Activated CD8-positive, alpha-beta memory T cell treated with anti-CD3 and anti-CD28 coated beads for 4 hours (primary cell): ENCODE results near the gene PEX3.
"Not testable (repeated sequence)": the region's sequence is repeated elsewhere in the genome, so short reads cannot be mapped to it uniquely, and the experiment has no call there.

Source experiments
- DNase-seq, 2 donors: peaks; one replicate each; pipeline ENCODE4 v3.0.0-alpha.2; 2020; ENCODE audit warnings: low read depth in 2 of 2

Gene PEX3

DNA sequence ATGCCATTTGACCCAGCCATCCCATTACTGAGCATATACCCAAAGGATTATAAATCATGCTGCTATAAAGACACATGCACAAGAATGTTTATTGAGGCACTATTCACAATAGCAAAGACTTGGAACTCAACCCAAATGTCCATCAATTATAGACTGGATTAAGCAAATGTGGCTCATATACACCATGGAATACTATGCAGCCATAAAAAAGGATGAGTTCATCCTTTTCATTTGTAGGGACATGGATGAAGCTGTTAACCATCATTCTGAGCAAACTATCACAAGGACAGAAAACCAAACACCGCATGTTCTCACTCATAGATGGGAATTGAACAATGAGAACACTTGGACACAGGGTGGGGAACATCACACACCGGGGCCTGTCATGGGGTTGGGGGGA lies 2.7 kb upstream of the PEX3 start:
- not testable (repeated sequence) for DNase-seq

DNA sequence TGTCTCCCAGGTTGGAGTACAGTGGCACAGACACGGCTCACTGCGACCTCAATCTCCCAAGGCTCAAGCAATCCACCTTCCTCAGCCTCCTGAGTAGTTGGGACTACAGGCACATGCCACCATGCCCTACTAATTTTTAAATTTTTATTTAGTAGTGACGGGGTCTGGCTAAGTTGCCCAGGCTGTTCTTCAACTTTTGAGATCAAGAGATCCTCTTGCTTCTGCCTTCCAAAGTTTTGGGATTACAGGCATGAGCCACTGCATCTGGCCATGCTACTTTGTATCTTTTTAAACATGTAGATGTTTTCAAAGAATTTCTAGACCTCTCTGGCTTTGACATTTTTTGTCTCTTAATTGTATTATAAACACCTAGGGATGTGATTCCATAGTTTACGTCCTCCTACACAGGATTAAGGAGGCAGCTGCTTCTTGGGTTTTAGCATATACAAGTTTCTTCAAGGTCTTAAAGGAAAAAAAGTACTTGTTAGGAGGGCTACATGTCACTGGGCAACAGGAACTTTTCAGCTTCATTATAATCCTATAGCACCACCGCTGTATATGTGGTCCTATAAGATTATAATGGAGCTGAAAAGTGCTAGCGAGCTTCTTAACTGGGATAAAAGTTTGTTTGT lies 1.4 kb upstream of the PEX3 start:
- no peak for DNase-seq

DNA sequence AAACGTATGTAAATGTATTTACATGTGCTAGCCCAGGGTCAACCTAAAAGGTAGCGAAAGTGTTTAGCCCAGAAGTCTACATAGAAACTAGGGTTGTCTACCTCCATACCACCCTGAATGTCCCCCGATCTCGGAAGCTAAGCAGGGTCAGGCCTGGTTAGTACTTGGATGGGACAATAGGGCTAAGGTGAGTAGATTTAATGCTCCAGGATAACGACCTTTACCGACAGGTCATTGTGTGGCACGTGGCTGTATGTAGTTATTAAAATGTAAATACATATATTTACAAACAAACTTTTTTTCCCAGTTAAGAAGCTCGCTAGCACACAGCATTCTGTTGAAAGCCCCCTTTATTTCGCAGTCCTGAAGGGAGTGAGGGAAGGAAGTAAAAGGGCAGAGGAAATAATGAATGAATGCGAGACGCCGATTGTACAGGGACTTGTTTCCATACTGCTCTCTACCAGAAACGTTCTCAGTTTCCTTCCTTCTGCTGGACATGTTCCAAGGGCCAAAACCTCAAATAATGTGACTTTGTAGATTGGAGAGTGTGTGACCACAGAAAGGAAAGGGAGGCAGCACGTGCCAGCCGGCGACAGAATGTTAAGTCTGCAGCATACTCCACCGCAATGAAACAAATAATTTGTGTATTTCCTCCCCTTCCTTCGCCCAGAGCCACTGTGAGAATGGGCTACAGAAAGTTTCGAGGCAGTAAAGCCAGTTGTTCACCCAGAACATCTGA lies 722 bp upstream of the PEX3 start:
- no peak for DNase-seq

DNA sequence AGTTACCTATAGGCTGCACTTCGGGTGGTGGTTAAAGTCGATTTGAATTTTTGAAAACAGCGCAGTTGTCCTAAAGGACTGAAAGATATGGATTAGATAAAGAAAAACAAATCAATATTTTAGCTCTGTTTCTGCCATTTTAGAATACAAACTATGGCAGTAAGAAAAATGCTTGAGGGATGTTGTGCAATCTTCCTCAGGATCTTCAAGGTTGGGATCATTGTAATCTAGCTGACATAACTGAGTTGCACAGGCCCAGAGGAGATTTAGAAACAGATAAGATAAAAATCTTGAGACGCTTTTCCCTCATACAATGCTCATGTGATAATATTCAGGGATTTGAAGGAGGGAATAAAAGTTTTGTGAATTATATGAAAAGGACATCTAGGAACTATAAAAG lies 926 bp downstream of the PEX3 start:
- DNase-seq, result no peak

DNA sequence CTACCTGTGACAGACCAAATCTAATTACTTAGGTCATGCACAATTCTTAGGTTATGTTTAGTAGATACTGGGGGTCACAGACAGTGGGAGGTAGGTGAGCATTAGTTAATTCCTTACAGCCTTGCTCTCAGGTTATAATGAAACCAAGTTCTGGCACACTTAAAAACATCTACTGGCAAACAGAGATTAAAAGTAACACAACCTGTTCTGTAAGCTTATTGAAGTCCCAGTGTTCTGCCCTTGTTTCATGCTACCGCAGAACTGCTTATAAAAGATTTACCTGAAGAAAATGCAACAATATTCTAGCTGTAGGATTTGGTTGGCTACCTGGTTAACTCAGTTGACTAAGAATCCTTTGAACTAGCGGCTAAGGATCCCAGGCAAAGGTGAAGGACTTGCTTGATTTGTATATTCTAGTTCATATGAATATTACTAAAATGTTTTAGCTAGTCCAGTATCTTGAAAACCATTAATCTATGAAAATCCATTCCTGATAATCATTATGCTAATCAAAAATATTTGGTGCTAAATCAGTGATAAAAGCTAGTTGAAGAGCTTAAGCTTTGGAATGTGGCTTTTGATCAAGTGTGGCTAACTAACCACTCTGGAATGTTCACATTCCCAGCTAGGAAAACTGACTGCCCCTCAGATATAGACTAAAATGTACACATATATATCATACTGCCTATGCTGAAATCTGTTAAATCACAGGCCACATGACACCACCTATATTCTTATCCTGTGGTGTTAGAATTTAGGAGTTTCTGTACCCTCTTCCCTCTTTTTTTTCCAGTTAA lies 7.2 kb downstream of the PEX3 start:
- no peak for DNase-seq

DNA sequence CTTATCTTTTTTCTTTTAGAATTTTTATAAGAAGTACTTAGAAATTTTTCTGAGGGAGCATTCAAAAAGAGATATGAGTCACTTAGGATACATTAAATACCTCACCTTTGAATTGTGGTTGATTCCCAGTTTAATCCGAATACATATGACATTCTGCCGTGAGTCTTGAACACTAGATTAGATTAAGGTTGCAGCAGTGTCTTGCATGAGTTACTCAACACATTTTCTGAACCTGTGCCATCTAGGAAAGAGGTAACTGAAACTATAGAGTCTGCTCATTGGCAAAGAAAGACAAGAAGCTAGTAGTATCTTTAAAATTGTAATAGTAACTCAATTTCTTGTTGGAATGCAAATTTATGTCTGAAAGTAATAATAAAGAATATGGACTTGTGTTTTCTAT lies 14.9 kb downstream of the PEX3 start:
- no peak for DNase-seq

DNA sequence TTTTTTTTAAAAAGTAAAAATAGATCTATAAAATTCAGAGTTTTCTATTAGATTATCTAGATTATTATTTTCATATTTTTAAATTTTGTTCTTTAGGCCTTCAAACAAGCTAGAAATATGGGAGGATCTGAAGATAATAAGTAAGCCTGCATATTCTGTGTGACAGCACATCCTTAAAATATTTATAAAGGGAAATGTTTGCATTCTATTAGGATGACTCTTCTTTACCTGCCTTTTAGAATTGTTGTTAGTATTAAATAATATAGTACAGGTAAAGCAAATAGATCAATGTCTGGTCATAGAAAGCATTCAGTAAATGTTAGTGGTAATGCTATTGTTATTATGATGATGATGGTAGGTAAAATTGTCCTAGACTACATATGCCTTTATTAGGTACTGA lies 17.4 kb downstream of the PEX3 start:
- no peak for DNase-seq

DNA sequence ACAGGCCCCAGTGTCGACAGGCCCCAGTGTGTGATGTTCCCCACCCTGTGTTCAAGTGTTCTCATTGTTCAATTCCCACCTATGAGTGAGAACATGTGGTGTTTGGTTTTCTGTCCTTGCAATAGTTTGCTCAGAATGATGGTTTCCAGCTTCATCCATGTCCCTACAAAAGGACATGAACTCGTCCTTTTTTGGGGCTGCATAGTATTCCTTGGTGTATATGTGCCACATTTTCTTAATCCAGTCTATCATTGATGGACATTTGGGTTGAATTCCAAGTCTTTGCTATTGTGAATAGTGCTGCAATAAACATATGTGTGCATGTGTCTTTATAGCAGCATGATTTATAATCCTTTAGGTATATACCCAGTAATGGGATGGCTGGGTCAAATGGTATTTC lies 18.2 kb downstream of the PEX3 start:
- not testable (repeated sequence) for DNase-seq

DNA sequence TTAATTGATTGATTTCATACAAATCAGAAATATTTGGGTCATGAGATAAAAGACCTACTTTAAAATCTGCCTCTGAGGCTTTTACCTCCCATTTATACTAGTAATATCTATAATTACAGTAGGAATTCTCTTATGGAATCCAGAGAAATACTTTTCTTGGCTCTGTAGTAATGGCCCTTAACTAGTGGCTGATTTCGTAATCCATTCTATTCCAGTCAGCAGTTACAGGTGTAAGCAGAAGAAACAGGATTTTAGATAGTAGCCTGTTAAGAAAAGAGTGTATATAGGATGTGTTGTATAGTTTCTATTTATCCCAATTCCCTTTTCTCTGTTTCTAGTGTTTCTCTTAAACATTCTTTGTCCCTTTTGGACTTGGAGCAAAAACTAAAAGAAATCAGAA lies 21.2 kb downstream of the PEX3 start:
- DNase-seq, result no peak

DNA sequence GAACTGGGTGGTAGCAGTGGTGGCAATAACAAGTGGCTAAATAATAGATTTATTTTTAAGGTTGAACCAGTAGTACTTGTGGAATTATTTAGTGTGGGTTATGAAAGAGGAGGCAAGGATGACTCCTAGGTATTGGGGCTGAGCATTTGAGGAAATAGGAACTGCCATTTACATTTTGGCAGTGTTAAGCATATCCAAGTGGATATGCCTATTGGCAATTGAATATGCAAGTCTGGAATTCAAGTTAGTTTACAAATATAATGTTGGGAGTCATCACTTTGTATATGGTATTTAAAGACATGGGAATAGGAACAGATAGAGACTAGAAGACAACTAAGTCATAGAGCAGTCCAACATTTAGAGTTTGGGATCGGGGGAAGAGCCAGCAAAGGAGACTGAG lies 25.9 kb downstream of the PEX3 start:
- no peak for DNase-seq

DNA sequence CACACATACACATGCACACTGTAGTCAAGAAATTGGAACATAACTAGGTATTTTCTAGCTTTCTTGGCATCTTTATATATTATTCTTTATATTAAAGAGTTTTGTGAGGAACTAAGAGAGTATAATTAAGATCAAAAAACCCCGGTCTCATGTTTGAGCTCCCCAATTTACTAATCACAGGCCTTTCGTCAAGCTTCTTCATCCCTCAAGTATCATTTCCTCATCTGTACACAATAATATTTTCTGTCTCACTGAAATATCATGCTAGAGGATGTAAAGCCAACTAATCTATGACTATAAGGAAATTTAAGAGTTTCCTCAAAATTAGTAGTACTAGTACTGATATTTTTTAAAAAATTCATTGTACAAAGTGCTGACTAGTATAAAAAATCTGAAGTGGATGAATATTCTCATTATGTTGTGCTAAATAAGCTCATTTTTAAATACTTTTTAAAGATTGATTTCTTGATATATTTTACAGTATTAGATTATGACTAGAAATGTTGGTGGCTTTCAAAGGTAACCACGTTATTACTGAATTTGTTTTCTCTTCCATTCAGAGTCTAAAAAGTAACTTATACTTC lies 28.0 kb downstream of the PEX3 start:
- no peak for DNase-seq

DNA sequence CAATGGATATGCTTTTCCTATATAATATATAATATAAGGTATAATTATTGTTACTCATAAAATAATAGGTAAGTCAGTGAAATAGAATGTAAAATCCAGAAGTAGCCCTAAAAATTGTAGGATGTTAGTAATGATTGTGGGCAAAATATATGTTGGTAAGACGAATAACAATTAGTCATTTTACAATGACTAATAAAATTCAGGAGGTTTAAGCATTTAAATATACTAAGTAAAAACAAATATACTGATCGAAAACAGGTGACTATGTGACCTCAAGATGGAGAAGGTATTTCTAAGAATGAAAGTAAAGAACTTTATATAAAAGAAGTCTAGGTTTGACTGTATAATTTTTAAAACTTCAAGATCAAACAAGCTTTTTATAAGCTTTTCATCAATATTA lies 32.0 kb downstream of the PEX3 start:
- DNase-seq, result no peak

DNA sequence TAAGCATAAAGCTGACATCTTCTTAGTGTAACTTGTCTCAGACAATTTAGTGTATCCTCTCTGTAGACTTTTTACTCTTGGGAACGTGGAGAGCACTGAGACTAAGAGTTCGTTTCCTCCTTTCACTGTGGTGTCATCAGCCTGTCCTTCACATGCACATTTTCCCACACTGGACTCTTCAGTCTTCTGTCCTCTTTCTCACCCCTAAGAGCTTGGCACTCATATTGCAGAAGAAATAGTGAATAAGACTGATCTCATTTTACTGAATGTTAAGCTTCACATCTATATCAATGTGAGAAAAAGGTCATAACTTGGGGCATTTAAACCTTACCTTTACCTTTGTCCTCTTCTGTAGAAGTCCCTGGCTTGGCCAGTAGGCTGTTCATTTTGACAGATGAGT lies 35.4 kb downstream of the PEX3 start:
- DNase-seq, result no peak

DNA sequence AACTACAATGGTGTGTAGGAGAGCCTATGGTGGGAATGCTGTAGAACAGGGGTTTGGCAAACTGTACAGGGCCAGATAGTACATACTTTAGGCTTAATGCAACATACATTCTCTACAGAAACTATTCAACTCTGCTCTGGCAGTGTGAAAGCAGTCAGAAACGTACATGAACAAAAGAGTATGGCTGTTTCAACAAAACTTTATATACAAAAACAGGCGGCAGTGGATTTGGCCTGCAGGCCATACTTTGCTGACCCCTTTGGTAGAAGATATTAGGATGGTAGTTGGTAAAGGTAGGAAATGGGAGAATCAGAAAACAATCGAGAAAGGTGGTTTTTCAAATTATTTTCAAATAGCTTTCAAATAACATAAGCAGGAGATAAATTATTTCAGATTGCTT lies 36.1 kb downstream of the PEX3 start:
- DNase-seq, result no peak

DNA sequence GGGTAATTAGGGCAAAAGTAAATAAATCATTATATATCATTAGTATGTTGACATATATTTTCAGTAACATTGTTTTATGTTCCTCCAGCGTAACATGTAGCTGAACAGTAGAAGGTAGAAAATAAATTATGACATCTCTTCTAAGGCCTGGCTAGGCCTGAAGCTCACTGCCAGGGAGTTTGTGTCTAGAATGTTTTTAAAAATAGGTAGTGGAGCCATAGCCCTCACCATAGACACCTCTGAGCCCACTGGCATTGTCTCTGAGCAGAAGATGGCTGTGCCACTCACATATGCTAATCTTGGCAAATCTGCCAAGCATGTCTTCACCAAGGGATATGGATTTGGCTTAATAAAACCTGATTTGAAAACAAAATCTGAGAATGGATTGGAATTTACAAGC lies 39.6 kb downstream of the PEX3 start:
- DNase-seq, result no peak

DNA sequence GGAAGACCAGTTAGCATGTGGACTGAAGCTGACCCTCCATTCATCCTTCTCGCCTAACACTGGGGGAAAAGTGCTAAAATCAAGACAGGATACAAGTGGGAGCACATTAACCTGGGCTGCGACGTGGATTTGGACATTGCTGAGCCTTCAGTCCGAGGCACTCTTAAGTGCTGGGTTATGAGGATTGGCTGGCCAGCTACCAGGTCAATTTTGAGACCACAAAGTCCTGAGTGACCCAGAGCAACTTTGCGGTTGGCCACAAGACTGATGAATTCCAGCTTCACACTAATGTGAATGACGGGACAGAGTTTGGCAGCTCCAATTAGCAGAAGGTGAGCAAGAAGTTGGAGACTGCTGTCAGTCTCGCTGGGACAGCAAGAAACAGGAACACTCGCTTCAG lies 40.2 kb downstream of the PEX3 start:
- no peak for DNase-seq

DNA sequence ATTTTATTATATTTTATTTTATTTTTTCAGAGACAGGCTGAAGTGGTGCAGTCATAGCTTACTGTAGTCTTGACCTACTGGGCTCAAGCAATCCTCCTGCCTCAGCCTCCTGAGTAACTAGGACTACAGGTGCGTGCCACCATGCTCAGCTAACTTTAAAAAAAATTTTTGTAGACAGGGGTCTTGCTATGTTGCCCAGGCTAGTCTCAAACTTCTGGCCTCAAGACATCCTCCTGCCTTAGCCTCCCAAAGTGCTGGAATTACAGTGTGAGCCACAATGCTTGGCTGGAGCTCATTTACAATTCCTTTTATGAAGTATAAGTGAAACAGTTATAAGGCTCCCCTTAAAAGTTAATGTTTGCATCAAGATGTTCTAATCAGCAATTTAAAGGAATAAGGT lies 46.4 kb downstream of the PEX3 start:
- DNase-seq, result no peak

DNA sequence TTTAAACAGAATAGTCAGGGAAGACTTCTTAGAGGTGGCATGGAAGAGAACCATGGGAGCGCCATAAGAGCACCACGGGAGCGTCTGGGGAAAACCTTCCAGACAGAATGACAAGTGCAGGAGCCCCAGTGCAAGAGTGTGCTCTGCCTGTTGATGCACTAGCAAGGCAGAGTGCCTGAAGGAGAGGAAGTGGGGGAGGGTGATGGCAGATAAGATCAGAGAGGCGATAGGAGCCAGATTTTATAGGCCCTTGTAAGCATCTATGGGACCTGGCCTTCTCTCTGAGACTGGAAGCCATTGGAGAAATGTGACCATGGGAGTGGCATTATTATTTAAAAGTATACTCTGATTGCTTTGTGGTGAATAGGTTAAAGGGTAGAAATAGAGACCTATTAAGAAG lies 47.8 kb downstream of the PEX3 start:
- no peak for DNase-seq

DNA sequence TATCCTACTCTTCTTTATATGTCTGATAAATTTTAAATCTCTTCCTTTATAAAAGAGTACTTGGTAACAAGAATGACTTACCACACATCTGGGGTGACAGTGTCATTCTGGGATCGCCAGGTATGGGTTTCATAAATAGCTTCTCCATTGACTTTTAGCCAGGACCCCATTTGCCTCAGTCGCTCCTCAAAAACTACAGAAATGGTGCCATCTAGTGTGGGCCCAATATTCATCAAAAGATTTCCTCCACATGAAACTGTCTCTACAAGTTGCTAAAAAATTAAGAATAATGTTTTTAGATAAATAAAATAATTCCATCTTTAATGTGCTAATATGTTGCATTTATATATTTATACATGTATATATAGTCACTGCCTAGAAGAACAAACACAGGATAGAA lies 51.2 kb downstream of the PEX3 start:
- DNase-seq, result no peak

DNA sequence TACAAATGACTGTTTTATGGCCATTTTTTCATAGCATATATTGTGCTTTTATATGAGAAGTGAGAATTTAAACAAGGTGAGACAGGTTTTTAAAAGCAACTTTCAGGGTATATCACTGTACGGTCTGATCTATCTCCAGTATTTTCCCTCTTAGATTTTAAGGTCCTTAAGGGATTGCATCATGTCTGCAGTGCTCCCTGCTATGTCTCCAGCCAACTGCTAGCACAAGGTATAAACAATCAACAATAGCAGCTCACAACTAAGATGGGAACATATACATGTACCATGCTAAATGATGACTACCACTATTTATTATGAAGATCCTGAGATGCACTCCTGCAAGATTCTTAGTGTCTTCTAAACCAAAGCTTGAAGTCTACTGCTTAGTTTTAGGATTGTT lies 53.8 kb downstream of the PEX3 start:
- no peak for DNase-seq

DNA sequence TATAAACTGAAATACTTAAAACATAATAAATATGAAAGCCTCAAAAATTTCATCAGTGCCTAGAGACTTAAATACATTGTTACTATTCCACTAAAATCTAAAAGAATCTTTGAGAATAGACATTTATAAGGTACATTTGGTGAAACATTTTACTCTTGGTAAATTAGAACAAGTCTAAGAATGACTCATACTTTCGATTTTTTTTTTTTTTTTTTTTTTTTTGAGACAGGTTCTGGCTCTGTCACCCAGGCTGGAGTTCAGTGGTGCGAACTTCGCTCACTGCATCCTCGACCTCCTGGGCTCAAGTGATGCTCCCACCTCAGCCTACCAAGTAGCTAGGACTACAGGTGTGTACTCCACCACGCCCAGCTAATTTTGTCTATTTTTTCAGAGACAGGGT lies 54.5 kb downstream of the PEX3 start:
- DNase-seq, result no peak

DNA sequence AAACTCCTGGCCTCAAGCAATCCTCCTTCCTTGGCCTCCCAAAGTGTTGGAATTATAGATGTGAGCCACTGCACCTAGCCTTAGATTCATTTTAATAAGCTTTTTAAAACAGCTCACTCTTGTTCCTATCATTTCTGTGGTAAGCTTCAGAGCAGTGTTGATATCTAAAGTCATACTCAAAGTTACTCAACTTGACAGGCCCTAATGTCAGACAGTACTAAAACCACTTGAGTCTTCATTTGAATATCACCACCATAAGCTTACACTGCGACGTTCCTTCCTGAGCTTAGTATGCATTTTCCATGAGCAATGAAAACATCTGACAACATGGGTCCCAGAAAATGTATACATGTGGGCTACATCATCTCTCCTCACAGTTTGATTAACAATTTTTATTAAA lies 54.9 kb downstream of the PEX3 start:
- DNase-seq, result no peak

DNA sequence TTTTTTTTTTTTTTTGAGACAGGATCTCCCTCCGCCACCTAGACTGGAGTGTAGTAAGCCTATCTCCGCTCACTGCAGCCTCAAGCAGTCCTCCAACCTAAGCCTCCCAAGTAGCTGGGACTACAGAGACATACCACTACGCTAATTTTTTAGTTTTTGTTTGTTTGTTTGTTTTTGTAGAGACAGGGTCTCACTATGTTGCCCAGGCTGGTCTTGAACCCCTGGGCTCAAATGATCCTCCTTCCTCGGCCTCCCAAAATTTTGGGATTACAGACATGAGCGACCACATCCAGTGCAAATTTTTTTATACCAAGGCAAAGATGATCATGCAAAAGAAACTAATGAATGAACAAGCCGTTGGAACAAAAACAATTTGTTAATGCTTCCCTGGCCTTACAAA lies 55.6 kb downstream of the PEX3 start:
- DNase-seq, result no peak
